Panc1 (cell line): ENCODE measurements around the gene SCRN2. TPM values are rescaled to one million over a fixed set of nuclear protein-coding genes. Genes with fewer than 3 reads are reported as not detected.

Experiments used
- ATAC-seq: fragments of 200-7000 bp; cut with Tn5 transposase; 2 replicates; pipeline ENCODE4 v1.9.1; 2020; ENCODE audit warnings: mild to moderate bottlenecking, moderate library complexity
- BruUV-seq: library from RNA; stranded (reverse); fragments of 400-500 nt; replicated peaks from 2 replicates; lab custom pipeline; 2021; lab: Mats Ljungman, UMichigan
- CTCF ChIA-PET: fragments of 300-600 bp; sonication (Branson Sonifier 250); formaldehyde crosslinking; loops from one replicate; lab custom pipeline; 2022; ENCODE audit warnings: antibody characterized with exemption; lab: Charles Lee
- POLR2A ChIA-PET: fragments of 300-600 bp; sonication (Branson Sonifier 250); formaldehyde crosslinking; loops from one replicate; lab custom pipeline; 2022; ENCODE audit warnings: antibody characterized with exemption; lab: Charles Lee
- DNase-seq: peaks from one replicate; pipeline ENCODE4 v3.0.0-alpha.2; 2010; ENCODE audit warnings: low read depth, low spot score
- H3K27ac ChIP-seq: 2 replicates; pipeline ENCODE4 v1.5.1; 2011; ENCODE audit warnings: mild to moderate bottlenecking, low read length, inconsistent platforms
- H3K27me3 ChIP-seq: fragments of 200-500 bp; sonication (Bioruptor generic); 2 replicates; pipeline ENCODE4 v1.6.0; 2014; ENCODE audit warnings: low read length, inconsistent platforms; ENCODE audit not compliant: control insufficient read depth, insufficient read depth
- H3K36me3 ChIP-seq: fragments of 200-500 bp; sonication (Bioruptor generic); 2 replicates; pipeline ENCODE4 v1.5.1; 2014; ENCODE audit warnings: inconsistent platforms, mild to moderate bottlenecking, low read length, moderate library complexity; ENCODE audit not compliant: control insufficient read depth, insufficient read depth
- H3K4me1 ChIP-seq: 2 replicates; pipeline ENCODE4 v1.5.1; 2011; ENCODE audit warnings: inconsistent platforms, mild to moderate bottlenecking, low read length, moderate library complexity; ENCODE audit not compliant: control insufficient read depth, insufficient read depth
- H3K4me3 ChIP-seq, 2 experiments: 2 replicates each; pipeline ENCODE4 v1.5.1; 2011 to 2012; ENCODE audit warnings: low read depth in 2 of 2, low read length in 2 of 2, mild to moderate bottlenecking in 2 of 2, inconsistent platforms in 1 of 2, moderate library complexity in 1 of 2
- H3K9me3 ChIP-seq: fragments of 200-500 bp; sonication (Bioruptor generic); 2 replicates; pipeline ENCODE4 v1.5.1; 2014; ENCODE audit warnings: low read depth, mild to moderate bottlenecking, inconsistent platforms, low read length, moderate library complexity; ENCODE audit not compliant: control insufficient read depth, insufficient read depth
- CTCF ChIP-seq: fragments of 450-650 bp; IDR thresholded peaks from 2 replicates; pipeline ENCODE4 v1.5.1; 2017; ENCODE audit warnings: mild to moderate bottlenecking
- POLR2AphosphoS5 ChIP-seq: IDR thresholded peaks from 2 replicates; pipeline ENCODE4 v1.6.1; 2012; ENCODE audit warnings: mild to moderate bottlenecking, low read depth, low read length, moderate library complexity
- REST ChIP-seq, 2 experiments: IDR thresholded peaks; 2 replicates each; pipeline ENCODE4 v1.6.1; 2011 to 2012; ENCODE audit warnings: low read depth in 2 of 2, control low read depth in 1 of 2, low read length in 1 of 2, mild to moderate bottlenecking in 1 of 2, moderate library complexity in 1 of 2; ENCODE audit not compliant: insufficient read depth in 1 of 2
- SIN3A ChIP-seq: IDR thresholded peaks from 2 replicates; pipeline ENCODE4 v1.6.1; 2012; ENCODE audit warnings: low read depth, mild to moderate bottlenecking, low read length, moderate library complexity, borderline replicate concordance; ENCODE audit not compliant: insufficient read depth
- TCF7L2 ChIP-seq: IDR thresholded peaks from 2 replicates; pipeline ENCODE4 v1.6.1; 2011; ENCODE audit warnings: mild to moderate bottlenecking, low read depth, low read length, inconsistent platforms
- in situ Hi-C: cut with HindIII; loops from 2 replicates; pipeline ENCODE4 v1.10.0; 2016; ENCODE audit warnings: low sequenced_read_pairs, low pct_unique_long_range_greater_than_20kb
- intact Hi-C: fragments of 100-400 bp; cut with micrococcal nuclease; formaldehyde crosslinking; loops from one replicate; pipeline ENCODE4 v1.10.0; 2022; ENCODE audit not compliant: unreplicated experiment
- total RNA-seq: library from RNA; stranded (reverse); gene quantifications from one replicate; pipeline ENCODE4 v1.2.1, GENCODE V29; 2021; ENCODE audit not compliant: unreplicated experiment

Gene SCRN2
- total RNA-seq, 1 experiment from 2014 or later, result 34.9 TPM

GRCh38 chr17:47879028-47879585 lies 38.0 kb upstream of the SCRN2 start:
- no peak for ATAC-seq

More at GRCh38 chr17:47879028-47879585, 38.0 kb upstream of the SCRN2 start:
- no peak for DNase-seq
- H3K27me3 ChIP-seq, result no peaks in the 10 kb centered on the region
- peaks cover 8% of the 10 kb centered on the region; the same call in 1 of the 2 replicates for H3K4me1 ChIP-seq
- in situ Hi-C loops (no loop called here), intact Hi-C loops (no loop called here)
- TF ChIP-seq POLR2AphosphoS5, result no peak
- TF ChIP-seq CTCF, result no peak
- TF ChIP-seq SIN3A, result no peak
- no peak for TF ChIP-seq TCF7L2
- no peak for TF ChIP-seq REST (IDR thresholded peaks at IDR 0.05; ENCODE audit: insufficient read depth in 1 of 2, low read depth in 2 of 2, low read length in 1 of 2)
- no peak overlapping the region for H3K27ac ChIP-seq
- no peaks in the 10 kb centered on the region for H3K36me3 ChIP-seq
- no peaks in the 10 kb centered on the region for H3K9me3 ChIP-seq
- BruUV-seq, result no TSS peak
- no peak overlapping the region for H3K4me3 ChIP-seq
- ChIA-PET CTCF (no interaction called here), POLR2A (interaction anchor here (0.7 kb wide), 1 partner anchor 29 kb away, joined by 3 read pairs; no protein-coding TSS in a partner anchor)
